ENCODE results near the gene MACROD1. TPM values are rescaled to one million over a fixed set of nuclear protein-coding genes. Genes with fewer than 3 reads are reported as not detected.

The MACROD1 gene
- total and polyA plus RNA-seq, 2 donors (not counting 3 experiments of a cell fraction or from before 2014, with no cell fraction given): 11.0 to 16.2 TPM

DNA sequence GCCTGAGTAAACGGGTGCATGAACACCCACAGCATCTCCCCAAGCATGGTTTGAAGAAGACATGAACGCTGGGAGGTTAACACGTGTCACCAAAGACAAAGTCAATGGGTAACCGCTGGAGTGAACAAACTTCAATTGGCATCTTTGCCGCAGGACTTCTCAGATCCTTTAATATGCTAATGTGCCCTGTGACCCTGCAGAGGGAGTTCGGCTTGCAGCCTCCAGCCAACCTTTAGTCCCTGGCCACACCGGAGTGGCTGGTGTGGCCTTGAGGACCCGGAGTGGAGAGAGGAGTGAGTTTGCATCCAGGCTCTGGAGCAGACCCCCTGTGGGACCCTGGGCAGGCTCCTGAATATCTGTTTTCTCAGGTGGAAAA is 73.2 kb downstream of the MACROD1 start:
- H3K4me2 ChIP-seq (ENCODE audit: insufficient read depth, low read length): no peak overlapping the region
- H4K20me1 ChIP-seq (replicated peaks; ENCODE audit: control insufficient read depth, extremely low read depth, insufficient read depth, low read length): no peaks in the 10 kb centered on the region
- FAIRE-seq: no peak
- no peaks in the 10 kb centered on the region for H3K79me2 ChIP-seq (ENCODE audit: control insufficient read depth, insufficient read depth, low read length)
- intact Hi-C loops (cut with micrococcal nuclease): loop anchor here (1.0 to 5.0 kb wide), 2 partner anchors 28 to 55 kb away; no protein-coding TSS in a partner anchor
- no peak overlapping the region for H2AFZ ChIP-seq (ENCODE audit: low read depth, low read length)
- dilution Hi-C loops (cut with MboI; ENCODE audit: extremely low pct_ligation_motif_present, low sequenced_read_pairs): no loop called here
- BruUV-seq (replicated peaks): no TSS peak
- H3K27me3 ChIP-seq (ENCODE audit: control insufficient read depth in 2 of 2, insufficient read depth in 2 of 2, low read length in 2 of 2): no peaks in the 10 kb centered on the region
- no peak overlapping the region for H3K9ac ChIP-seq (replicated peaks; ENCODE audit: extremely low read depth, insufficient read depth, low read length)
- POLR2A ChIA-PET: no interaction called here
- H3K9me1 ChIP-seq (replicated peaks; ENCODE audit: control insufficient read depth, extremely low read depth, insufficient read depth, low read length): no peaks in the 10 kb centered on the region
- DNase-seq (ENCODE audit: low read depth, low spot score): no peak
- peaks cover 15% of the 10 kb centered on the region for H3K4me1 ChIP-seq (ENCODE audit: control insufficient read depth, extremely low read depth, insufficient read depth, low read length)
- H3K9me3 ChIP-seq (replicated peaks; ENCODE audit: control insufficient read depth, insufficient read depth, low read length): no peaks in the 10 kb centered on the region
- no peaks in the 10 kb centered on the region for H3K36me3 ChIP-seq (ENCODE audit: control insufficient read depth in 2 of 2, extremely low read depth in 1 of 2, insufficient read depth in 2 of 2, low read length in 2 of 2)
- no peak overlapping the region for H3K4me3 ChIP-seq (replicated peaks in 1 of 3; ENCODE audit: insufficient read depth in 1 of 3, low read depth in 1 of 3, low read length in 3 of 3)
- CTCF ChIA-PET: no interaction called here
- H3K27ac ChIP-seq (ENCODE audit: insufficient read depth, low read depth, low read length): no peak overlapping the region
- TF ChIP-seq, protein P1, sequence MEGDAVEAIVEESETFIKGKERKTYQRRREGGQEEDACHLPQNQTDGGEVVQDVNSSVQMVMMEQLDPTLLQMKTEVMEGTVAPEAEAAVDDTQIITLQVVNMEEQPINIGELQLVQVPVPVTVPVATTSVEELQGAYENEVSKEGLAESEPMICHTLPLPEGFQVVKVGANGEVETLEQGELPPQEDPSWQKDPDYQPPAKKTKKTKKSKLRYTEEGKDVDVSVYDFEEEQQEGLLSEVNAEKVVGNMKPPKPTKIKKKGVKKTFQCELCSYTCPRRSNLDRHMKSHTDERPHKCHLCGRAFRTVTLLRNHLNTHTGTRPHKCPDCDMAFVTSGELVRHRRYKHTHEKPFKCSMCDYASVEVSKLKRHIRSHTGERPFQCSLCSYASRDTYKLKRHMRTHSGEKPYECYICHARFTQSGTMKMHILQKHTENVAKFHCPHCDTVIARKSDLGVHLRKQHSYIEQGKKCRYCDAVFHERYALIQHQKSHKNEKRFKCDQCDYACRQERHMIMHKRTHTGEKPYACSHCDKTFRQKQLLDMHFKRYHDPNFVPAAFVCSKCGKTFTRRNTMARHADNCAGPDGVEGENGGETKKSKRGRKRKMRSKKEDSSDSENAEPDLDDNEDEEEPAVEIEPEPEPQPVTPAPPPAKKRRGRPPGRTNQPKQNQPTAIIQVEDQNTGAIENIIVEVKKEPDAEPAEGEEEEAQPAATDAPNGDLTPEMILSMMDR (IDR thresholded peaks at IDR 0.05; ENCODE audit: extremely low read depth in 1 of 2, insufficient read depth in 1 of 2, low read depth in 1 of 2, low read length in 2 of 2): no peak
- no peak for TF ChIP-seq MYC (IDR thresholded peaks at IDR 0.05; ENCODE audit: low read depth, low read length)
- no peak for TF ChIP-seq JUN (IDR thresholded peaks at IDR 0.05; ENCODE audit: borderline replicate concordance, insufficient read depth, insufficient read length, low read depth)
- TF ChIP-seq POLR2AphosphoS5 (IDR thresholded peaks at IDR 0.05; ENCODE audit: insufficient read depth, low read depth, low read length): no peak
- no peak for TF ChIP-seq GATA2 (IDR thresholded peaks at IDR 0.05; ENCODE audit: insufficient read depth, insufficient read length, low read depth, low read length)
- TF ChIP-seq POLR2A (IDR thresholded peaks at IDR 0.05; ENCODE audit: low read depth, low read length): no peak
- TF ChIP-seq FOS (IDR thresholded peaks at IDR 0.05; ENCODE audit: borderline replicate concordance, insufficient read depth, low read length): no peak

Data from endothelial cell of umbilical vein (primary cell).